Tibial nerve (tissue), 4 donors: ENCODE measurements around the gene RBMS3. TPM values are rescaled to one million over a fixed set of nuclear protein-coding genes. Genes with fewer than 3 reads are reported as not detected.

Source experiments
- DNase-seq, 2 donors: peaks; one replicate each; pipeline ENCODE4 v3.0.0-alpha.2; 2019; ENCODE audit warnings: low spot score in 2 of 2
- H3K27ac ChIP-seq, 4 donors: fragments of 200-600 bp; sonication (generic) in 3 of 4; one replicate each; pipeline ENCODE4 v1.5.1; 2017 to 2019; ENCODE audit warnings: mild to moderate bottlenecking in 1 of 4
- H3K27me3 ChIP-seq, 2 donors: fragments of 200-600 bp; sonication (generic) in 1 of 2; one replicate each; pipeline versions ENCODE4 v1.5.1 to v1.6.0; 2017 to 2019
- H3K36me3 ChIP-seq, 3 donors: fragments of 200-600 bp; sonication (generic); one replicate each; pipeline ENCODE4 v1.5.1; 2018 to 2019
- H3K4me1 ChIP-seq, 4 donors: fragments of 200-600 bp; sonication (generic) in 3 of 4; one replicate each; pipeline ENCODE4 v1.5.1; 2017 to 2019
- H3K4me3 ChIP-seq, 4 donors: fragments of 200-600 bp; sonication (generic) in 3 of 4; one replicate each; pipeline ENCODE4 v1.5.1; 2017 to 2019; ENCODE audit warnings: mild to moderate bottlenecking in 1 of 4, moderate library complexity in 1 of 4
- H3K9me3 ChIP-seq, 4 donors: fragments of 200-600 bp; sonication (generic) in 3 of 4; one replicate each; pipeline ENCODE4 v1.5.1; 2017 to 2019
- CTCF ChIP-seq, 5 experiments: fragments of 200-600 bp in 3 of 5; fragments of 450-650 bp in 2 of 5; sonication (generic) in 3 of 5; IDR thresholded peaks; one replicate each; pipeline ENCODE4 v1.5.1; 2016 to 2019; ENCODE audit warnings: antibody characterized with exemption in 5 of 5, mild to moderate bottlenecking in 3 of 5, moderate library complexity in 2 of 5
- EP300 ChIP-seq, 2 donors: sonication (generic); formaldehyde crosslinking; IDR thresholded peaks; one replicate each; pipeline ENCODE4 v1.6.1; 2017; ENCODE audit warnings: antibody characterized with exemption in 2 of 2, mild to moderate bottlenecking in 1 of 2
- POLR2A ChIP-seq, 2 donors: fragments of 450-650 bp; IDR thresholded peaks; one replicate each; pipeline ENCODE4 v1.6.1; 2017; ENCODE audit warnings: antibody characterized with exemption in 2 of 2, mild to moderate bottlenecking in 2 of 2, moderate library complexity in 2 of 2
- WGBS, 2 donors: methylation state at CpG; one replicate each; pipeline ENCODE4 v1.1.5; 2018; 5-methylcytosine and 5-hydroxymethylcytosine counted together
- total RNA-seq, 4 donors: library from RNA; depleted of rRNA; stranded (reverse); fragments of >200 nt; gene quantifications; one replicate each; pipeline ENCODE4 v1.1.0, GENCODE V29; 2016

The RBMS3 gene
- total RNA-seq, 4 donors from 2014 or later: 157 to 175 (median 161) TPM

- no peak for TF ChIP-seq CTCF (IDR thresholded peaks at IDR 0.05)
- TF ChIP-seq EP300 (IDR thresholded peaks at IDR 0.05): no peak
- TF ChIP-seq POLR2A (IDR thresholded peaks at IDR 0.05): no peak
- H3K4me3 ChIP-seq: no peak overlapping the region
- no peak overlapping the region for H3K27ac ChIP-seq
- H3K4me1 ChIP-seq: peaks cover 0 to 15% (median 0%) of the 10 kb centered on the region in 4 donors
- DNase-seq: no peak
- H3K27me3 ChIP-seq: no peaks in the 10 kb centered on the region
- no peaks in the 10 kb centered on the region for H3K9me3 ChIP-seq
- H3K36me3 ChIP-seq: no peaks in the 10 kb centered on the region
- 91 to 93% methylated on average over 5 of the region's 5 CpGs for WGBS, 2 donors
These were observed 216.4 kb downstream of the RBMS3 start for GRCh38 chr3:29497282-29497681.

DNA sequence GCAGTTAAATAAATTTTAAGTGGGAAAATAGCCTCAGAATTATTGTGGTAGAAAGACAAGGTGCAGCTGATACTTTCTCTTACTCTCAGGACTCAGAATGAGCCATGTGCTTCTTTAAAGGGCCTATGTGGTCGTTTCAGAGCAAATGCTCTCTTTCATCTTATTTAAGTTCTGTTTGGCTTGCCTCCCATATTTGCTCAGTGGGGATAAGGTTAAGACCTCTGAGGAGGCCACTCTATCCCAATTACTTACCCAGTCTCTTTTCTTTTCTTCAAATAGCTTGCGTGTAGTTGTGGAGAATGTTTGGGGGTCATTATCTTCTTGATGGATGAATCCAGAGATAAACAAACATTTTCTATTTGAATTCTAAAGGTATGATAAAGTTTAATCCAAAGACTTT lies 221.9 kb downstream of the RBMS3 start:
- Histone ChIP-seq H3K27ac (peak overlapping the region in 2 of 4 donors; percentile 51 to 71), H3K4me1 (peaks cover 0 to 31% (median 0%) of the 10 kb centered on the region in 4 donors), H3K9me3 (no peaks in the 10 kb centered on the region), H3K36me3 (no peaks in the 10 kb centered on the region), H3K4me3 (no peak overlapping the region), H3K27me3 (no peaks in the 10 kb centered on the region)
- DNase-seq: no peak
- TF ChIP-seq EP300 (IDR thresholded peaks at IDR 0.05) (no peak), POLR2A (IDR thresholded peaks at IDR 0.05) (no peak), CTCF (IDR thresholded peaks at IDR 0.05) (no peak)
- 44 to 48% methylated on average over 2 of the region's 2 CpGs for WGBS, 2 donors

GRCh38 chr3:29503314-29503713 lies 222.4 kb downstream of the RBMS3 start:
- Histone ChIP-seq H3K9me3 (no peaks in the 10 kb centered on the region), H3K27ac (peak overlapping the region in 3 of 4 donors; percentile 6 to 71 (median 51)), H3K27me3 (no peaks in the 10 kb centered on the region), H3K4me1 (peaks cover 0 to 31% (median 0%) of the 10 kb centered on the region in 4 donors), H3K4me3 (no peak overlapping the region), H3K36me3 (no peaks in the 10 kb centered on the region)
- 65 to 72% methylated on average over 3 of the region's 3 CpGs for WGBS, 2 donors
- TF ChIP-seq EP300 (IDR thresholded peaks at IDR 0.05) (no peak), POLR2A (IDR thresholded peaks at IDR 0.05) (no peak), CTCF (IDR thresholded peaks at IDR 0.05) (no peak)
- no peak for DNase-seq

- Histone ChIP-seq H3K27ac (peak overlapping the region in 3 of 4 donors; percentile 6 to 71 (median 51)), H3K4me3 (no peak overlapping the region), H3K4me1 (peaks cover 0 to 31% (median 0%) of the 10 kb centered on the region in 4 donors), H3K27me3 (no peaks in the 10 kb centered on the region), H3K9me3 (no peaks in the 10 kb centered on the region), H3K36me3 (no peaks in the 10 kb centered on the region)
- peak; percentile 23 to 62 for DNase-seq
- WGBS, 2 donors: 15 to 40% methylated on average over 3 of the region's 3 CpGs
- peak in 1 of 2 donors; percentile 94 for TF ChIP-seq EP300 (IDR thresholded peaks at IDR 0.05)
- no peak for TF ChIP-seq POLR2A (IDR thresholded peaks at IDR 0.05)
These were observed 223.1 kb downstream of the RBMS3 start for GRCh38 chr3:29503958-29504357.

GRCh38 chr3:29506502-29506901 lies 225.6 kb downstream of the RBMS3 start:
- Histone ChIP-seq H3K9me3 (no peaks in the 10 kb centered on the region), H3K36me3 (no peaks in the 10 kb centered on the region), H3K4me1 (peaks cover 0 to 34% (median under 1%) of the 10 kb centered on the region in 4 donors), H3K27ac (peak overlapping the region in 1 of 4 donors; percentile 3), H3K27me3 (no peaks in the 10 kb centered on the region), H3K4me3 (no peak overlapping the region)
- WGBS, 2 donors: 49 to 64% methylated on average over 3 of the region's 3 CpGs
- DNase-seq: no peak
- no peak for TF ChIP-seq EP300 (IDR thresholded peaks at IDR 0.05)
- no peak for TF ChIP-seq CTCF (IDR thresholded peaks at IDR 0.05)
- no peak for TF ChIP-seq POLR2A (IDR thresholded peaks at IDR 0.05)

DNA sequence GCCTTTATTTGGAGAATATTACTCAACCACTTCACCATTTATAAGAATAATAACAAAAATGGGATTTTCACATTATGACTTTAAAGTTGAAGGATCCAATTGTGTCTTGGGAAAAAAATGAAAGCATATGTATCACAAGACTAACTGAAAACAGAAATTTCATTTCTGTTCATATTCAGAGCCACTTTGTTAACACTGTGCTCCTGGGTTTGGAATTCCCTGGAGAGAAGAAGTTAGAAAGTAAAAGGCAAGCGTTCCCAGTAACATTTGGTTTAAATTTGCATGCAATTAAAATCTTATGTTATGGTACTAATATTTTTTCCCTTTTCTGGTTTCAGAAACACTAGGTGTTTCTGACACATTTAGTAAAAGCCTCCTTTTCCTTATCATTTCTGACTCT lies 230.8 kb downstream of the RBMS3 start:
- DNase-seq: no peak
- H3K4me3 ChIP-seq: no peak overlapping the region
- TF ChIP-seq EP300 (IDR thresholded peaks at IDR 0.05) (no peak), CTCF (IDR thresholded peaks at IDR 0.05) (no peak), POLR2A (IDR thresholded peaks at IDR 0.05) (no peak)
- no peaks in the 10 kb centered on the region for H3K27me3 ChIP-seq
- H3K9me3 ChIP-seq: no peaks in the 10 kb centered on the region
- no peaks in the 10 kb centered on the region for H3K36me3 ChIP-seq
- 26 to 40% methylated on average over 1 of the region's 1 CpG for WGBS, 2 donors
- peaks cover 0 to 58% (median 29%) of the 10 kb centered on the region in 4 donors for H3K4me1 ChIP-seq
- H3K27ac ChIP-seq: no peak overlapping the region
